ENCODE results near the gene CFAP47.
"Not testable (repeated sequence)": the region's sequence is repeated elsewhere in the genome, so short reads cannot be mapped to it uniquely, and the experiment has no call there.

Gene CFAP47

DNA sequence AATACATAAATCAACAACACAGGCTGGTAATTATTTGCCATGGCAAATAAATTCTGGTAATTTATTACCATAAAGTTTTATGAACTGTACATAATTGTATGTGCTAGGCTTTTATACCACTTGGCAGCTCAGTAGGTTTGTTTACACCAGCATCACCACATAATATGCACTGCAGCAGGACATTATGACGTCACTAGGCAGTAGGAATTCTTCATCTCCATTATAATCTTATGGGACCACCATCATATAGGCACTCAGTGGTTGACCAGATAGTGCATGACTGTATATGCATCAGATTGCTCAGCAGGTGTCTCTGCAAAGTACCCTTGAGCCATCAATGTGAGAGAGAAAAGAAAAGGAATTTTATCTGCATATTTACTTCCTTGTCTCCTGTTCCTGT lies 295.4 kb downstream of the CFAP47 start:
- no peak overlapping the region for H3K27ac ChIP-seq
- no peak for DNase-seq (ENCODE audit: low read depth, low spot score)

DNA sequence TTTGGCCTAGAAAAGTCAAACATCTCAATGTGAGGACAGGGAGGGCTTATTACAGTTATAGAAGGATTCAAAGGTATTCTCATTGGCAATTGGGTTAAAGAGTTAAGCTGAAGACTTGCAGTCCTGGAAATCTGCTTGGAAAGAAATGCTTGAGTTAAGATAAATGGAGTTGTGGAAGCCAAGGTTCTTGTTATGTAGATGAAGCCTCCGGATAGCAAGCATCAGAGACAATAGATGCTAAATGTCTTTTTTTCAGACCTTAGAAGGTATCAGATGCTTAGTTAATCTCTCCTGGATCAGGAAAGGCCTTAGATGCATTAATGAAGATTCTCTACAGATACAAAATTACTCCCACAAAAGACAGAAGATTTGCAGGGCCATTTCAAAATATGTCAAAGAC lies 299.3 kb downstream of the CFAP47 start:
- no peak overlapping the region for H3K27ac ChIP-seq
- no peak for DNase-seq (ENCODE audit: low read depth, low spot score)

DNA sequence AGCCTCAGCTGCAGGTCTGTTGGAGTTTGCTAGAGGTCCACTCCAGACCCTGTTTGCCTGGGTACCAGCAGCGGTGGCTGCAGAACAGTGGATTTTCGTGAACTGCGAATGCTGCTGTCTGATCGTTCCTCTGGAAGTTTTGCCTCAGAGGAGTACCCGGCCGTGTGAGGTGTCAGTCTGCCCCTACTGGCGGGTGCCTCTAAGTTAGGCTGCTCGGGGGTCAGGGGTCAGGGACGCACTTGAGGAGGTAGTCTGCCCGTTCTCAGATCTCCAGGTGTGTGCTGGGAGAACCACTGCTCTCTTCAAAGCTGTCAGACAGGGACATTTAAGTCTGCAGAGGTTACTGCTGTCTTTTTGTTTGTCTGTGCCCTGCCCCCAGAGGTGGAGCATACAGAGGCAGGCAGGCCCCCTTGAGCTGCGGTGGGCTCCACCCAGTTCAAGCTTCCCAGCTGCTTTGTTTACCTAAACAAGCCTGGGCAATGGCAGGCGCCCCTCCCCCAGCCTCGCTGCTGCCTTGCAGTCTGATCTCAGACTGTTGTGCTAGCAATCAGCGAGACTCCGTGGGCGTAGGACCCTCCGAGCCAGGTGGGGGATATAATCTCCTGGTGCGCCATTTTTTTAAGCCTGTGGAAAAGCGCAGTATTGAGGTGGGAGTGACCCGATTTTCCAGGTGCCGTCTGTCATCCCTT lies 315.4 kb downstream of the CFAP47 start:
- not testable (repeated sequence) for DNase-seq (ENCODE audit: low read depth, low spot score); H3K27ac ChIP-seq

DNA sequence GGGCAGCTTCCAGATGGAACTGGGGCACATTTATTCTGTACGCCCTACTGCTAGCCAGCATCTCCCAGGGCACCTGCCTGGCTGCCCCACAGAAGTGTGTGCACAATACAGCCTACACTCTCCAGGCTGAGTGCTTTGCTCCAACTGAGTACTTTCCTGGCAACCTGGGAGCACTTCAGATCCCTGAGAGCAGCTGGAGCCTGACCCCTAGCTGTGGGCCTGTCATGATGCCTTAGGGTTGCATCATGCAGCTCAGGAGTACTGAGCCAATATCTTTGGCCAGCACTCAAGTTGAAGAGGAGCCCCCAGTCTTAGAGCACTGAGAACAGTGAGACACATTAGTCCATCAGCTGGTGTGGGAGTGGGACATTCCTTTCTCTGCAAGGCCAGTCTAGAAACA lies 321.9 kb downstream of the CFAP47 start:
- no peak overlapping the region for H3K27ac ChIP-seq
- no peak for DNase-seq (ENCODE audit: low read depth, low spot score)

DNA sequence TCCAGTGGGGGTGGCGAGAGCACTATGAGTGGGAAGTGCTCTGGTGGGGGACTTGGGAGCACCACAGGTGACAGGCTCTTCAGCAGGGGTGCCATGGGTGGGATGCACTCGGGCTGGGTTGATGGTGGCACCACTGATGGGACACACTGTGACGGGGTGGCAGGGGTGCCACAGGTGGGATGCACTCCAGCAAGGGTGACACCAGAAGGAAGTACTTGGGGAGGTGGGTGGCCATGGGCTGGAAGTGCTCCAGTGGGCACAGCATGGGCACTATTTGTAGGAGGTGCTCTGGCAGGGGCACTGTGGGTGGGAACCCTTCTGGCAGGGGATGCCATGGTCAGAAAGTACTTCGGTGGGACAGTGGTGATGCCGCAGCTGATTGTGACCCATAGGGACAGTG lies 346.6 kb downstream of the CFAP47 start:
- no peak overlapping the region for H3K27ac ChIP-seq
- DNase-seq (ENCODE audit: low read depth, low spot score): no peak

DNA sequence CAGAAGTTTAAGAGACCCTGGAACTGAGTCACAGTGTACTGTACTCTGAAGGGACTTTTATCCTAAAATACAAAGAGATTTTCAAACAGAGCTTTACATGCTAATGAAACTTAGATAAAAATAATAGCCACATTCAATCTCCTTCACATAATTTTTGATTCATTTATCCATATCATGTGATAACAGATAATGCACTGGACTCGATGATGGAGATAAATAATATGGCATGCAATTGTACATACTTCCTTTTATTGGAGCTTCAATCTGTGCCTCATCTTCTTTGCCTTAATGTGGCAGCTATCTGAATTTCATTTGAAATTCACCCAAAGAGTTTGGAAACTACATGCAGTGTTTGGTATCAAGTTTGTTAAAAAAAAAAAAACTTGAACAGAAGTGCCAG lies 390.6 kb downstream of the CFAP47 start:
- no peak overlapping the region for H3K27ac ChIP-seq
- DNase-seq (ENCODE audit: low read depth, low spot score): no peak

DNA sequence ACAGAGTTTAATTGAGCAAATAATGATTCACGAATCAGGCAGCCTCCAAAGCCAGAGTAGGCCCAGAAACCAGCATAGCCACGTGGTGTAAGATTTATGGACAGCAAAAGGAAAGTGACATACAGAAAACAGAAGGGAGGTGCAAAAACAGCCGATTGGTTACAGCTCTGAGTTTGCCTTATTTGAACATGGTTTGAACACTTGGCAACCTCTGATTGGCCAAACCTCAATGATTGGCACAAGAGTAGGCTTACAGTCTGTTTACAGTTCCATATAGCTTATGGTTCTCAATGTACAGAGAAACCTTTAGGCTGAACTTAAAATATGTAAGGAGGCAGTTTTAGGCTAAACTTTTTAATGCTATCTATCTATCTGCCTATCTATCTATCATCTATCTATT lies 394.8 kb downstream of the CFAP47 start:
- no peak for DNase-seq (ENCODE audit: low read depth, low spot score)
- H3K27ac ChIP-seq: no peak overlapping the region

DNA sequence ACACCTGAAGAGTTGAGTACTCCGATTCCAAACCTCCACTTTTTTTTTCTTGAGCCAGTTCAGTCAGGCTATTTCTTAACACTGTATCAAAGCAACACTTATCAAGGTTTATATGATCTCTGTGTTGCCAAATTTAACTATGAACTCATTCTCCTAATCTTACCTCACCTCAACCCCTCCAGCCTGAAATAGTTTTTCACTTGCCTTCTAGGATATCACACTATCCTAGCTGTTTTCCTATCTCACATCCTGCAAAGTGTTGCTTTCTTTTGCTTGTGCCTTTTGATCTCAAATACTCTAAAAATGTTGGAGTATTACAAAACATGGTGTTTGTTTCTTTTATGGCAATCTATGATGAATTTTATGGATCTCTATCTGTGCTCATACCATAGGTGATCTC lies 415.0 kb downstream of the CFAP47 start:
- DNase-seq (ENCODE audit: low read depth, low spot score): no peak
- no peak overlapping the region for H3K27ac ChIP-seq

DNA sequence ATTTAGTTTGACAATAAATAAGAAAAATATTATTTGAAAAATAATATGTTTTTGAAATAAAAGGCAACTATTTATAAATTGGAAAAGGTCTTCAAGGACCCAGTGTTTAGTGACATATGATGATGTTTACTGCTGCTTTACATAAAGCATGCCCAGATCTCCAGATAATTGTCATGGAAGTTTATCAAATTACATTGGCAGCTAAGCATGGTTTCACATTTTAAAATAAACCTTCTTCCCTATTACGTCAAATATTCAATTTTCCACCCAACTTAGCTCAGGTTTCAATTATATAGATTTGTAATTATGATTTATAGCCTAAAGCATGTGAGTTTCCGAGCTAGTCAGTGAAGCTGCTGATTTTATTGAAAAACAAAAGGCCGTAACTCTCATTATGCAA lies 417.2 kb downstream of the CFAP47 start:
- H3K27ac ChIP-seq: no peak overlapping the region
- no peak for DNase-seq (ENCODE audit: low read depth, low spot score)

DNA sequence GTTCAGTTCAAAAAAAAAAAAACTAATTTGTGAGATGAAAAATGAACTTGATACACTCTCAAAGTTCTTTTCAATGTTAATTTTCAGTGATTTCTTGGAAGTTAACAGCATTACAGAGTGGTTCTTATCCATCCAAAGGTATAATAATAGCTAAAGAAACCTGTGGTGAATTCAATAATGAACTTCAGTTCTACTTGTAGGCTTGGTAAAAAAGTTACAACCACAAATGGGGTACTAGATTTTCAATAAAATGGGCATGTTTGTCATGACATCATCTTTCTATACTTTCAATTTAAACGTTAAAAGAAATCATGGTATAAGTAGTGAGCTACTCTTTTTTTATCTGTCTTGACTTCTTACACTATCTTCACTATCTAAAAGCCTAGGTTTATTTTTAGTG lies 424.8 kb downstream of the CFAP47 start:
- no peak overlapping the region for H3K27ac ChIP-seq
- DNase-seq (ENCODE audit: low read depth, low spot score): no peak

DNA sequence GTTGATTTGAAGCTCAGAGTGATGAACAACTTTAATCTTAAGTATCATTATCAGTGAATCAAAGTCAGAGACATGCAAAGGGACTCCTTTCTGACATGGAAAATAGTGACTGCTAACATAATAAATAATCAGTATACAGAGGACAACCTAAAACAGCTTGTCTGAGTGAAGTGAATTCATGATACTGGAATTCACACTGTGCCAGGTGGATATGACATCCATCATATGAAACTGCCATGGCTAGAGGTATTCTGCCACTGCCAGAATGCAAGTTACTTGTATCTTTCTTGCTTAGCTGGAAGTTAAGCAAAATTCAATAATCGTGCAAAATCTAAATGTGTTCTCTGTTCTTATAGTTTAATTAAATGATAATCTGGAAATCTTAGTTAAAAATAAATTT lies 429.0 kb downstream of the CFAP47 start:
- DNase-seq (ENCODE audit: low read depth, low spot score): no peak
- no peak overlapping the region for H3K27ac ChIP-seq

DNA sequence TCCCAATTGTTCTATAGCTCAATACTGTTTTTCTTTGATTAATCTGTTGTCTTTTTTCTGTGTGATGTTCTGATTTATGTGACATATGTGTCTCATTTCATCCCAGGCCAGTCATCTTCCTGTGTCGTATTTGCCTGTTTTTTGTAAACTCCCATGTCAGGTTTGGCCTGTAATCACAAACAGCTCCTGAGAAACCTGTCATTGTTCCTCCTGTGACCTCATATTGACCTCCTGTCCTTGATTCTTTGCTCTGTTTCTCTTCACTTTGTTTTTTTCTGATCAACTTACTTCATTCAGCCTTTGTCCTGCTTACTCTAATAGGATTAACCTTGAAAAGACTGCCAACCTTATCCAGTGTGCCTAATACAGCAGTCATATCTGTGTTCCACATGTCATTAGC lies 438.3 kb downstream of the CFAP47 start:
- DNase-seq (ENCODE audit: low read depth, low spot score): no peak
- no peak overlapping the region for H3K27ac ChIP-seq

DNA sequence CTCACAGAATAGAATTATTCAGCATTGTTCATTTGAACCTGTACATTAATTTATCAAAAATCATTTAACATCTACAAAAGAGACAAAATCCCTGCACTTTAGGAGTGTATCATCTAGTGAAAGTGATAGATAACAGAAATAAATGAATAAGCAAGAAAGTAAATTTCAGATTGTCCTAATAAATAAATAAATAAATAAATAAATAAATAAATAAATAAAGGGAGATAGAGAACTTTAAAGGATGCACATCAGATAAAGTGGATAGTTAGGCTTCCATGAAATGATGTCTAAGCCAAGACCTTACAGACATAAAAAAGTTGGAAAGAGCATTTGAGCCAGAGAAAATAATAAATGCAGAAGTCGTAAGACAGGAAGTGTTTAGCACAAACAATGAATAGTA lies 444.7 kb downstream of the CFAP47 start:
- H3K27ac ChIP-seq: no peak overlapping the region
- DNase-seq (ENCODE audit: low read depth, low spot score): no peak

DNA sequence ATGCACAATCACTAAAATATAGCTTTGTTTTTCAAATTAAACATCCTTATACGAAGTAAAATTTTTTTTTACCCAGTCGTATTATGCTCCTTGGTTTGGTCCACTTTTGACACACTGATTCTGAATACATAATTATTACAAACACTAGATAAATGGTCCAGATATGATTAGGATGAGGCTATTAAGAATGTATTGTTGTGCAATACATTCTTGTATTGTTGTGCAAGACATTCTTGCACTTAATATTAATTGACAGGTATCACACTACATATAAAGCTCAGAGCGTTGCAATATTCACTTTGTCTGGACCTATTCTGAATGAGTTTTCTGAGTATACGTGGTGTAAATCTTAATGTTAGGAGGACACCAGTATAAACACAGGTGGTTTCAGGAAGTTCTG lies 464.0 kb downstream of the CFAP47 start:
- H3K27ac ChIP-seq: no peak overlapping the region
- no peak for DNase-seq (ENCODE audit: low read depth, low spot score)

DNA sequence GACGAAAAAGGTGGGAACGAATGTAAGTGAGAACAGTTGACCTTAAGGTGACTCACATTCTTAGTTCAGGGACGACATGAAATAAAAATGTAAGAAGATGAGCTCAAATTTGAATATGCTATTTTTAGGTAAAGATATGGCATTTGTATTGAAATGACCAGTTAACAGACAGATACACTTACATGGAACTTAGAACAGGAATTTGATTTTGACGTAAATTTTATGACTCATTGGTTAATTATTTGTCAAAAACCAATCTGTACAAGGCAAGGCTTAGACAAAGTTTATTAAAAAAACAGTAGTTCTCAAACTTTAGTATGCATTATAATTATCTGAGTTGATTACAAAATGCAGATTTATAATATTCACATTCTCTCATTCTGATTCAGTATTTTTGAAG lies 469.4 kb downstream of the CFAP47 start:
- DNase-seq (ENCODE audit: low read depth, low spot score): no peak
- H3K27ac ChIP-seq: no peak overlapping the region

DNA sequence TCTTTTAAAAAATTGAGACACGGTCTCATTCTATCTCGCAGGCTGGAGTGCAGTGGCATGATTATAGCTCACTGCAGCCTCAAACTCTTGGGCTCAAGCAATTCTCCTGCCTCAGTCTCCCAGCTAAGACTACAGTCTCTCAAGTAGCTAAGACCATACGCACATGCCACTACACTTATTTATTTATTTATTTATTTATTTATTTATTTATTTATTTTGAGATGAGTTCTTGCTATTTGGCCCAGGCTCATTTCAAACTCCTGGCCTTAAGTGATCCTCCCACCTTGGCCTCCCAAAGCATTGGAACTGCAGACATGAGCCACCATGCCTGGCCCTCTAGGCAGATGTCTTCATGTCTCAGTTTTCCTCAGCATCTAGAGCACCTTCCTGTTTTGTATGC lies 482.2 kb downstream of the CFAP47 start:
- DNase-seq (ENCODE audit: low read depth, low spot score): no peak
- no peak overlapping the region for H3K27ac ChIP-seq

DNA sequence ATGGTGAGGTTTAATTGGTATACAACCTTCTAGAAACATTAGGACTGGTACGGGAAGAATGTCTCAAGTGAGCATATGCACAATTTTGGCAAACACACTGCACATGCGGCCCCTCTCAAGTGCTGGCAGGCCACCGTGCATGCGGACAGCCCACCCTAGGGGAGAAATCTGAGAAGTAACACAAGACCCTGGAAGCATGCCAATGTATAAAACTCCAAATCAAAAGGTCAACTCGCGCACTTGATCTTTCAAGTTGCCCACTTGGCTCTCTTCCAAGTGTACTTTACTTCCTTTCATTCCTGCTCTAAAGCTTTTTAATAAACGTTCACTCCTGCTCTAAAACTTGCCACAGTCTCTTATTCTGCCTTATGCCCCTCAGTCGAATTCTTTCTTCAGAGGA lies 488.3 kb downstream of the CFAP47 start:
- H3K27ac ChIP-seq: no peak overlapping the region
- no peak for DNase-seq (ENCODE audit: low read depth, low spot score)

DNA sequence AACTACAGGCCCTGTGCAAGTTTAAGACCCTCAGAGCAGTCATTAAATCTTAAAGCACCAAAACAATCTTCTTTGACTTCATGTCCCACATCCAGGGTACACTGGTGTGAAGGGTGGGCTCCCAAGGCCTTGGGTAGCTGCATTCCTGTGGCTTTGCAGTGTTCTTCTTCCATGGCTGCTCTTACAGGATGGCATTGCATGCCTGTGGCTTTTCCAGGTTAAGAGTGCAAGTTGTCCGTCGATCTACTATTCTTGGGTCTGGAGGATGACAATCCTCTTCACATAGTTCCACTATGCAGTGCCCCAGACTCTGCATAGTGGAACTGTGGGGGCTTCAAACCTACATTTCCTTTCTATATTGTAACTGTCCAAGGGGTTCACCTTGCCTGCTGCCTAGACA lies 494.5 kb downstream of the CFAP47 start:
- H3K27ac ChIP-seq: no peak overlapping the region
- no peak for DNase-seq (ENCODE audit: low read depth, low spot score)

DNA sequence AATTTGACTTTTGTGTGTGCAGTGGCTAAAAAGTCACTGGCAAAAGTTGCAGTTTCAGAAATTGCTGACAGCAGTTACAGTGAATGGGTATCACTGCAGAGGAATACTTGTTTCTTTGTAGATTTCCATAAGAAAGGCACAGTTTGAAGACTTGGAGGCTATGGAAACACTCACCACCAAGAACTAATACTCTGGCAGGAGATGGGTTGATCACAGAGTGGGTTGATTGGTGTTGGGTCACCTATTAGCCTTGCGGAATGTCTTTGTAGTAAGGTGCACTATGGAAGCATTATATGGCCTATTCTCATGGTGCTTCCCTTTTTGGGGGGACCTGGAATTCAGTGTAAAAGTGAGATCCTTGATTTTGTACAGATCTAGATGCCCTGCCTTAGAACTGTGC lies 502.8 kb downstream of the CFAP47 start:
- H3K27ac ChIP-seq: no peak overlapping the region
- DNase-seq (ENCODE audit: low read depth, low spot score): no peak

DNA sequence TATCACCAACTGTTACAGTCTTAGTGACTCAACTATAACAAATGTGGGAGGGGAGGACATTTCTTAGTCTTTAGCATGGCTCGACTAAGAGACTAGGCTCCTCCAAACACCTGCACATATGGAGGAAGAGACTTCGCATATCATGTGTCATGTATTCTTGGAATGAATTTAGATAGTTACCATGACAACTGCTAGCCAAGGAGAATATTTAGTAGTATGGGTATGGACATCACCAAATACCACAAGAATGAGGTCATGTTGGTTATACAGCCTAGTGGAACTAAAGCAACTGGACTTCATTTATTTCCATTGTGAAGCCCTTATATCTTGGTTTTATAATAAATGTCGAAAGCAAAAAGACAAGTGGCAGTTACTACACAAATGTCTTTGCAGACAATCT lies 512.3 kb downstream of the CFAP47 start:
- no peak overlapping the region for H3K27ac ChIP-seq
- no peak for DNase-seq (ENCODE audit: low read depth, low spot score)

DNA sequence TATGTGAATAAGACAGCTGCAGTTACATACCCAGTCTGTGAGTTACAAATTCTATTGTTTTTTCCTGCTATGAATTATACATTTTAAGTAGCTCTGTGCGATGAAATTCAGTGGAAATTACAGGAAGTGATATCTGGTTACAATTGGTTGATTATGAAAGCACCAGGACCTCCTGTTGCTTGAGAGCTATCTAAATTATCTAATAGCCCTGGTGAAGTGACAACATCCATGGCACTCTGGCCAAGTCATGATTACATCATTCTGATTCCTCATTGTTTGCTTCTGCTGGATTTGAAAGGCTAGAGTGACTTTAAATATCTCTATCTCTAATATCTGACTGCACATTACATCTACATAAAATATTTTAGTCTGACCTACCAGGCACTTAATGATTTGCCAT lies 515.0 kb downstream of the CFAP47 start:
- no peak for DNase-seq (ENCODE audit: low read depth, low spot score)
- H3K27ac ChIP-seq: peak overlapping the region; percentile 32
